HL-60 (cell line): ENCODE measurements around the gene TMPRSS4.

ENCODE experiments used
- DNase-seq, 2 experiments: peaks; one replicate each; pipeline ENCODE4 v3.0.0-alpha.2; 2010 to 2020; ENCODE audit warnings: low read depth in 1 of 2, low spot score in 1 of 2
- H3K27ac ChIP-seq: fragments of 250-450 bp; sonication (Bioruptor Pico); replicated peaks from 2 replicates; pipeline ENCODE4 v1.5.1; 2020; ENCODE audit warnings: mild to moderate bottlenecking, moderate library complexity
- H3K27me3 ChIP-seq: fragments of 250-450 bp; sonication (Bioruptor Pico); 2 replicates; pipeline ENCODE4 v1.5.1; 2021; ENCODE audit warnings: mild to moderate bottlenecking, moderate library complexity; ENCODE audit not compliant: insufficient read depth, poor library complexity, severe bottlenecking
- H3K4me3 ChIP-seq: replicated peaks from 2 replicates; pipeline ENCODE4 v1.5.1; 2011; ENCODE audit warnings: mild to moderate bottlenecking, control low read depth, low read length; ENCODE audit not compliant: insufficient read depth
- GABPA ChIP-seq: IDR thresholded peaks from 2 replicates; pipeline ENCODE4 v1.6.1; 2012; ENCODE audit warnings: low read depth
- POLR2AphosphoS5 ChIP-seq: IDR thresholded peaks from 2 replicates; pipeline ENCODE4 v1.6.1; 2012; ENCODE audit warnings: low read depth
- SPI1 ChIP-seq: IDR thresholded peaks from 2 replicates; pipeline ENCODE4 v1.6.1; 2012; ENCODE audit warnings: low read depth, mild to moderate bottlenecking, borderline replicate concordance
- TF ChIP-seq, protein P1 (sequence below): IDR thresholded peaks from 2 replicates; pipeline ENCODE4 v1.6.1; 2012; ENCODE audit warnings: low read depth; ENCODE audit not compliant: insufficient replicate concordance
- TF ChIP-seq, protein P2 (sequence below): IDR thresholded peaks from one replicate; pipeline ENCODE4 v1.5.1; 2011; ENCODE audit warnings: low read length, control low read depth, inconsistent platforms; ENCODE audit not compliant: insufficient read depth

TMPRSS4 gene

DNA sequence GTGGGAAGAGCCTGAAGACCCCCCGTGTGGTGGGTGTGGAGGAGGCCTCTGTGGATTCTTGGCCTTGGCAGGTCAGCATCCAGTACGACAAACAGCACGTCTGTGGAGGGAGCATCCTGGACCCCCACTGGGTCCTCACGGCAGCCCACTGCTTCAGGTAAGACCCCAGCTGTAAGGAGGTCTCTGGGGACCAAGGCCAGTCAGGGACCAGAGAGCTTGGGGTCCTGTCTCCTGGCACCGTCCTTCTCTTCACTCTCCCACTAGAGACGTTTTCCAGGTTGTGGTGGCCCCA lies 34.8 kb downstream of the TMPRSS4 start:
- H3K27ac ChIP-seq: no peak overlapping the region
- no peak overlapping the region for H3K4me3 ChIP-seq
- H3K27me3 ChIP-seq: no peaks in the 10 kb centered on the region
- DNase-seq: no peak
- TF ChIP-seq GABPA: no peak
- TF ChIP-seq, protein P1, sequence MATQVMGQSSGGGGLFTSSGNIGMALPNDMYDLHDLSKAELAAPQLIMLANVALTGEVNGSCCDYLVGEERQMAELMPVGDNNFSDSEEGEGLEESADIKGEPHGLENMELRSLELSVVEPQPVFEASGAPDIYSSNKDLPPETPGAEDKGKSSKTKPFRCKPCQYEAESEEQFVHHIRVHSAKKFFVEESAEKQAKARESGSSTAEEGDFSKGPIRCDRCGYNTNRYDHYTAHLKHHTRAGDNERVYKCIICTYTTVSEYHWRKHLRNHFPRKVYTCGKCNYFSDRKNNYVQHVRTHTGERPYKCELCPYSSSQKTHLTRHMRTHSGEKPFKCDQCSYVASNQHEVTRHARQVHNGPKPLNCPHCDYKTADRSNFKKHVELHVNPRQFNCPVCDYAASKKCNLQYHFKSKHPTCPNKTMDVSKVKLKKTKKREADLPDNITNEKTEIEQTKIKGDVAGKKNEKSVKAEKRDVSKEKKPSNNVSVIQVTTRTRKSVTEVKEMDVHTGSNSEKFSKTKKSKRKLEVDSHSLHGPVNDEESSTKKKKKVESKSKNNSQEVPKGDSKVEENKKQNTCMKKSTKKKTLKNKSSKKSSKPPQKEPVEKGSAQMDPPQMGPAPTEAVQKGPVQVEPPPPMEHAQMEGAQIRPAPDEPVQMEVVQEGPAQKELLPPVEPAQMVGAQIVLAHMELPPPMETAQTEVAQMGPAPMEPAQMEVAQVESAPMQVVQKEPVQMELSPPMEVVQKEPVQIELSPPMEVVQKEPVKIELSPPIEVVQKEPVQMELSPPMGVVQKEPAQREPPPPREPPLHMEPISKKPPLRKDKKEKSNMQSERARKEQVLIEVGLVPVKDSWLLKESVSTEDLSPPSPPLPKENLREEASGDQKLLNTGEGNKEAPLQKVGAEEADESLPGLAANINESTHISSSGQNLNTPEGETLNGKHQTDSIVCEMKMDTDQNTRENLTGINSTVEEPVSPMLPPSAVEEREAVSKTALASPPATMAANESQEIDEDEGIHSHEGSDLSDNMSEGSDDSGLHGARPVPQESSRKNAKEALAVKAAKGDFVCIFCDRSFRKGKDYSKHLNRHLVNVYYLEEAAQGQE: no peak
- TF ChIP-seq, protein P2, sequence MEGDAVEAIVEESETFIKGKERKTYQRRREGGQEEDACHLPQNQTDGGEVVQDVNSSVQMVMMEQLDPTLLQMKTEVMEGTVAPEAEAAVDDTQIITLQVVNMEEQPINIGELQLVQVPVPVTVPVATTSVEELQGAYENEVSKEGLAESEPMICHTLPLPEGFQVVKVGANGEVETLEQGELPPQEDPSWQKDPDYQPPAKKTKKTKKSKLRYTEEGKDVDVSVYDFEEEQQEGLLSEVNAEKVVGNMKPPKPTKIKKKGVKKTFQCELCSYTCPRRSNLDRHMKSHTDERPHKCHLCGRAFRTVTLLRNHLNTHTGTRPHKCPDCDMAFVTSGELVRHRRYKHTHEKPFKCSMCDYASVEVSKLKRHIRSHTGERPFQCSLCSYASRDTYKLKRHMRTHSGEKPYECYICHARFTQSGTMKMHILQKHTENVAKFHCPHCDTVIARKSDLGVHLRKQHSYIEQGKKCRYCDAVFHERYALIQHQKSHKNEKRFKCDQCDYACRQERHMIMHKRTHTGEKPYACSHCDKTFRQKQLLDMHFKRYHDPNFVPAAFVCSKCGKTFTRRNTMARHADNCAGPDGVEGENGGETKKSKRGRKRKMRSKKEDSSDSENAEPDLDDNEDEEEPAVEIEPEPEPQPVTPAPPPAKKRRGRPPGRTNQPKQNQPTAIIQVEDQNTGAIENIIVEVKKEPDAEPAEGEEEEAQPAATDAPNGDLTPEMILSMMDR: no peak
- no peak for TF ChIP-seq SPI1
- TF ChIP-seq POLR2AphosphoS5: no peak

DNA sequence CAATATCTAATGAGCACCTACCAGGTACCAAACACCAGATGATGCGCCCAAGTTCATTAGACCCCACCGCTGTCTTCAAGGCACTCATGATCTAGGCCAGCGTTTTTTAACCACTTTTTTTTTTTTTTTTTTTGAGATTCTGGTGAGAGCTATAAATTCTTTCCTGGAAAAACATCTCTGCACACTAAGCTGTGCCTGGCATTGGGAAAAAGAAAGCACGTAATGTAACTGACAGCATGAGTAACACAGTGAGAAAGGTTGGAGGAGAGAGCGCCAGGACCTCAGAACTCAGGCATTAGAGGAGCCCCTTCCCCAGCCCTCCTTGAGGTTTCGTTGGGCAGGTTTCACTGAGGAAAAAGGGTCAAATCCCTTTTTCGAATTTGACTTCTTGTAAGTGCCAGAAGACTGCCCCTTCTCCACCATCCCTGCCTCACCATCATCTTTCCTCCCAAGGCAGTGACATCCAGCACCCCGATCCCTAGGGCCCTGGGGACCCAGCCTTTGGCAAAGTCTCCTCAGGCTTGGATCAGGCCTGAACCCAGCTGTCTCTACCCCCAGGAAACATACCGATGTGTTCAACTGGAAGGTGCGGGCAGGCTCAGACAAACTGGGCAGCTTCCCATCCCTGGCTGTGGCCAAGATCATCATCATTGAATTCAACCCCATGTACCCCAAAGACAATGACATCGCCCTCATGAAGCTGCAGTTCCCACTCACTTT lies 36.0 kb downstream of the TMPRSS4 start:
- no peak for DNase-seq
- no peaks in the 10 kb centered on the region for H3K27me3 ChIP-seq
- no peak overlapping the region for H3K27ac ChIP-seq
- TF ChIP-seq POLR2AphosphoS5: no peak
- no peak overlapping the region for H3K4me3 ChIP-seq

GRCh38 chr11:118114266-118114665 lies 37.4 kb downstream of the TMPRSS4 start:
- TF ChIP-seq SPI1 (no peak), GABPA (no peak)
- Histone ChIP-seq H3K27ac (no peak overlapping the region), H3K27me3 (no peaks in the 10 kb centered on the region), H3K4me3 (no peak overlapping the region)
- no peak for DNase-seq

DNA sequence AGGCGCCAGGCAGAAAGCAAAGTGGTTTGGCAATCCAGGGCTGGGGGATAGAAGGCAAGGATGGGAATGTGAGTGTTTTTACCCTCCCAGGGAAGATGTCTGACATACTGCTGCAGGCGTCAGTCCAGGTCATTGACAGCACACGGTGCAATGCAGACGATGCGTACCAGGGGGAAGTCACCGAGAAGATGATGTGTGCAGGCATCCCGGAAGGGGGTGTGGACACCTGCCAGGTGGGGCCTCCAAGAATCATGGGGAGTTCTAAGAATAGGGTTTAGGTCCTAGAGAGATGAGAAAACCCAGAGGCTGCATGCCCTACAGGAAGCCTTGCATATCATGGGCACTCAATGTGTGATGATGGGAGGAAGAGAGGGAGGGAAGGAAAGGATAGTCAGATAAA lies 38.2 kb downstream of the TMPRSS4 start:
- no peak for DNase-seq
- H3K27me3 ChIP-seq: no peaks in the 10 kb centered on the region
- TF ChIP-seq POLR2AphosphoS5 (no peak), SPI1 (no peak), GABPA (no peak)
- H3K27ac ChIP-seq: no peak overlapping the region
- no peak overlapping the region for H3K4me3 ChIP-seq

DNA sequence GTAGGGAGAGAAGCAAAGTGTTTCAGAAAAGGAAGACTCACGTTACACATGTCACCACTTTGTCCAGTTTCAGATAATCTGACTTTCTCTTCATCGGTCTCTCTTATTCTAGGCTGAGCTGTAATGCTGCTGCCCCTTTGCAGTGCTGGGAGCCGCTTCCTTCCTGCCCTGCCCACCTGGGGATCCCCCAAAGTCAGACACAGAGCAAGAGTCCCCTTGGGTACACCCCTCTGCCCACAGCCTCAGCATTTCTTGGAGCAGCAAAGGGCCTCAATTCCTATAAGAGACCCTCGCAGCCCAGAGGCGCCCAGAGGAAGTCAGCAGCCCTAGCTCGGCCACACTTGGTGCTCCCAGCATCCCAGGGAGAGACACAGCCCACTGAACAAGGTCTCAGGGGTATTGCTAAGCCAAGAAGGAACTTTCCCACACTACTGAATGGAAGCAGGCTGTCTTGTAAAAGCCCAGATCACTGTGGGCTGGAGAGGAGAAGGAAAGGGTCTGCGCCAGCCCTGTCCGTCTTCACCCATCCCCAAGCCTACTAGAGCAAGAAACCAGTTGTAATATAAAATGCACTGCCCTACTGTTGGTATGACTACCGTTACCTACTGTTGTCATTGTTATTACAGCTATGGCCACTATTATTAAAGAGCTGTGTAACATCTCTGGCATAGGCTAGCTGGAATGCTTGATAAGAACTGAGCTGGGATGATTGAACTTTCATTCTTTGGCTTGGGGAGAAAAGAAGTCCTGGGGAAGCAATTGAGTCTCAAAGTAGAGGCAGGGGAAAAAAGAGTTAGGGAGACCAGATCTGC lies 41.1 kb downstream of the TMPRSS4 start:
- TF ChIP-seq, protein P2: no peak
- TF ChIP-seq POLR2AphosphoS5 (no peak), GABPA (no peak), SPI1 (no peak)
- TF ChIP-seq, protein P1: no peak
- Histone ChIP-seq H3K27ac (no peak overlapping the region), H3K27me3 (no peaks in the 10 kb centered on the region), H3K4me3 (no peak overlapping the region)
- no peak for DNase-seq
